Stimulated activated naive CD8-positive, alpha-beta T cell treated with anti-CD3 and anti-CD28 coated beads, Interleukin-15, Interleukin-2, amounts not matched to agents 100 ng/mL and 50 ng/mL, for 24 hours (primary cell): ENCODE data around the gene APBB2.
A peak's percentile ranks its signal among the peaks of the same experiment; 100 is the strongest.

Experiments used
- H3K27ac Mint-ChIP-seq: one replicate; pipeline ENCODE4 v1.8.0; 2021; ENCODE audit warnings: mild to moderate bottlenecking, mixed read lengths
- H3K27me3 Mint-ChIP-seq: one replicate; pipeline ENCODE4 v1.8.0; 2021; ENCODE audit warnings: mixed read lengths
- H3K36me3 Mint-ChIP-seq: one replicate; pipeline ENCODE4 v1.8.0; 2021; ENCODE audit warnings: low read depth, mixed read lengths
- H3K4me1 Mint-ChIP-seq: one replicate; pipeline ENCODE4 v1.8.0; 2021; ENCODE audit warnings: low read depth, mixed read lengths
- H3K4me3 Mint-ChIP-seq: one replicate; pipeline ENCODE4 v1.8.0; 2021; ENCODE audit warnings: mild to moderate bottlenecking, mixed read lengths
- H3K9me3 Mint-ChIP-seq: one replicate; pipeline ENCODE4 v1.8.0; 2021; ENCODE audit warnings: mixed read lengths

APBB2 gene

DNA sequence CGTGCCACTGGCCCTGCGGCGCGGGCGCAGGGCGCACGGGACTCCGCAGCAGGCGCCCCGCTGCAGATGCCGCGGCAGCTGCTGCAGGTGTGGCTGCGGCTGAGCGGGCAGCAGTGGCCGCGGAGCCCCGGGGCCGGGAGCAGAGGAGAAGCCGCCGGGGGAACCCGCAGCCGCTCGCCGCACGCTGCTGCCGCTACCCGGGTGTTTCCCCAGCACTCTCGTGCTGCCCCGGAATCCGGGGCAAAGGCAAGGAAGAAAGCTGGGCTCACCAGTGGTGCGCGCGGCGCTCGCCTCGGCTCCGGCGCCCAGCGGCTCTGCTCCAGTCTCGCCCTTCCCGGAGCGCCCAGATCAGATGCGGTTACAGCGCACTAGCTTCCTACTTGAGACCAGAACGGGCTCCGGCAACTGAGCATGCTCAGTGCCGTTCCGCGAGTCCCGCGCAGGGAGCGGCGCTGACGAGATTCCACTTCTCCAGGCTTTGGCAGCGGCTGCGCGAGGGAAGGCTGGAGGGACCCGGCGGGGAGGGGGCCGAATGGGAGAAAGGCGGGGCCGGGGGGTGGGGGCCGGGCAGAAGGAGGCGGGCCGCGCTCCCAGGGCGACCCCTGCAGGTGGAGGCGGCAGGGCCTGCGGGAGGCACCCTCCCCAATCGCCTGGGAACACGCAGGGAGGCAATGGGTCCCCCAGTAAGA, at the start of gene APBB2:
TSS of gene APBB2 (minus strand) at position 407 of the 689 bp plus-strand sequence. CDS start 181,288 bp downstream, outside the sequence.
- Mint-ChIP-seq H3K4me3 (peak within 1 kb of the TSS; percentile 77), H3K27me3 (peaks cover 70% of the 10 kb centered on the region), H3K27ac (no peak within 1 kb of the TSS), H3K9me3 (no peaks in the 10 kb centered on the region), H3K4me1 (peaks cover 27% of the 10 kb centered on the region), H3K36me3 (no peaks in the 10 kb centered on the region)

DNA sequence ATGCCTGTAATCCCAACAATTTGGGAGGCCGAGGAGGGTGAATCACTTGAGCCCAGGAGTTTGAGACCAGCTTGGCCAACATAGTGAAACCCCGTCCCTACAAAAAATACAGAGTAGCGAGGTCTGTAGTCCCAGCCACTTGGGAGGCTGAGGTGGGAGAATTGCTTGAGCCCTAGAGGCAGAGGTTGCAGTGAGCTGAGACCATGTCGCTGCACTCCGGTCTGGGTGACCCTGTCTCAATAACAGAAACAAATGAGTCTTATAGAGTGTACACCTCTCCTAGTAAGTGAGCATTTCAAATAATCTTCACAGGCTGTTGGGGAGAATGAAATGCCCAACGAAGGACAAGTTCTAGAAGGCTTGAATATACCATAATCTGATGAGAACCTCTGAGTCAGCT, 47.9 kb upstream of the APBB2 start:
- Mint-ChIP-seq H3K4me3 (no peak overlapping the region), H3K27me3 (peaks cover 19% of the 10 kb centered on the region), H3K27ac (no peak overlapping the region), H3K9me3 (no peaks in the 10 kb centered on the region), H3K4me1 (peaks cover 9% of the 10 kb centered on the region), H3K36me3 (no peaks in the 10 kb centered on the region)

DNA sequence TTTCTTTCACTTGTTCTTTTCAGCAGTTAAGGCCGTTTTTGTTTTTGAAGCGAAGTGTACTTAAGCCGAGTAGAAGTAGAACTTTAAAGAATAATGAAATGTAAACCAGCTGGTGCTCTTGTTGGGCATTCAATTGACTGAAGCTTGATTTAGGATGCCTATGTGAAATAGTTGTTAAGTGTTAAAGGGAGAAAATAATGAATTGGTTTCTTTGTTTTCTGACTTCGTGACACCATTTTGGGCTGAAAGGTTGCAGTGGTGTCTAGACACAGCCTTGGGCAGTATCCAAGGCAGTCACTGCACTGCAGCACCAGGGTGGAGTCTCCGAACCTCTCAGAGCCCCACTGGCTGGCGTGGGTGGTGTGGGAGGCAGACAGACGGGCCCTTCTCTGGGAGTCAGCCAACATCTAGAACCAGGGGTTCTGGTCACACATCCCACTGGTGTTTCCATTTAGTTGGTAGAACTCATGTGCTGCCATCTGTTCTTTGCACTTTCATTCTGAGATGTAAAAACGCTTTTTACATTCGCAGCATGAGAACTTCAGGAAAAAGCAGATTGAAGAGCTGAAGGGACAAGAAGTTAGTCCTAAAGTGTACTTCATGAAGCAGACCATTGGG, 45.9 kb upstream of the APBB2 start:
- H3K4me1 Mint-ChIP-seq = peaks cover 9% of the 10 kb centered on the region
- H3K36me3 Mint-ChIP-seq = no peaks in the 10 kb centered on the region
- H3K9me3 Mint-ChIP-seq = no peaks in the 10 kb centered on the region
- no peak overlapping the region for H3K27ac Mint-ChIP-seq
- no peak overlapping the region for H3K4me3 Mint-ChIP-seq
- H3K27me3 Mint-ChIP-seq = peaks cover 36% of the 10 kb centered on the region

DNA sequence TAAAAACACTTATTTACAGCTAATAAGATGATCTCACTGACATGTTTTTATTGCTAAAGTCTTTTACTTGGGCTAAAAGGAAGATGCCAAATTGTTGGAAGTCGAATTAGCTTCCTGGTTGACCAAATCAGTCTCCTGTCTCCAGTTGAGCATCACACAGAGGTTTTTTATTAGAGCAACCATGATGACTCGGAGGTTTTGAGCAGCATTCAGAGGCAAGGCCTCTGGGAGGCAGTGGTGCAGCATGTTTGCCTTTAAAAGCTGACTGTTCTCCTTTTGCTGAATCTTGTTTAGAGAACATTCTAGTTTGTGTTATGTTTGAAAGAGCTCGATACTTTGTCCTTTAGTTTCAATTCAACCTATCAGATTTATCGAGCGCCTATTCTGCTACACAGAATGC, 44.4 kb upstream of the APBB2 start:
- Mint-ChIP-seq H3K27me3 (peaks cover 43% of the 10 kb centered on the region), H3K27ac (no peak overlapping the region)

DNA sequence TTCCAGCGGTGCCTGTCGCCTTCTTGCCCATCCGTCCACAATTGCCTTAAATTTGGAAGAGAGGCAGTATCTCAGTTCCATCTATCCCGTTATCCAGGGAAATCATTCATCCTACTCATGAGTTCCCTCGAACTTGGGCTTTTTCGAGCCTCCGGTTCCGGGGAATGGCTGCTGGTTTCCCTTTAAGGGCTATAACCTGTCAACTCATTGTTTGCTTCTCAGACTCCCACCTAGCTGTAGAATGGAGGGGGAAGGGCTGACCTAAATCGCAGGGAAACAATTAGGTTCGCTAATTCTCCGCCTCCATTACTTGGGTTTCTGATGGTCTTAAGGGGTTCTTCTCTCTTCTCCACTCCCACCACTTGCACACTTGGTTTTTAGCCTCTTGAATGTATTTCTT, 43.6 kb upstream of the APBB2 start:
- Mint-ChIP-seq H3K9me3 (no peaks in the 10 kb centered on the region), H3K36me3 (no peaks in the 10 kb centered on the region), H3K4me3 (peak overlapping the region; percentile 71), H3K27me3 (peaks cover 49% of the 10 kb centered on the region), H3K4me1 (peaks cover 9% of the 10 kb centered on the region), H3K27ac (no peak overlapping the region)

More for the DNA sequence above, 44.4 kb upstream of the APBB2 start:
- peaks cover 9% of the 10 kb centered on the region for H3K4me1 Mint-ChIP-seq
- H3K9me3 Mint-ChIP-seq = no peaks in the 10 kb centered on the region
- no peak overlapping the region for H3K4me3 Mint-ChIP-seq
- no peaks in the 10 kb centered on the region for H3K36me3 Mint-ChIP-seq

DNA sequence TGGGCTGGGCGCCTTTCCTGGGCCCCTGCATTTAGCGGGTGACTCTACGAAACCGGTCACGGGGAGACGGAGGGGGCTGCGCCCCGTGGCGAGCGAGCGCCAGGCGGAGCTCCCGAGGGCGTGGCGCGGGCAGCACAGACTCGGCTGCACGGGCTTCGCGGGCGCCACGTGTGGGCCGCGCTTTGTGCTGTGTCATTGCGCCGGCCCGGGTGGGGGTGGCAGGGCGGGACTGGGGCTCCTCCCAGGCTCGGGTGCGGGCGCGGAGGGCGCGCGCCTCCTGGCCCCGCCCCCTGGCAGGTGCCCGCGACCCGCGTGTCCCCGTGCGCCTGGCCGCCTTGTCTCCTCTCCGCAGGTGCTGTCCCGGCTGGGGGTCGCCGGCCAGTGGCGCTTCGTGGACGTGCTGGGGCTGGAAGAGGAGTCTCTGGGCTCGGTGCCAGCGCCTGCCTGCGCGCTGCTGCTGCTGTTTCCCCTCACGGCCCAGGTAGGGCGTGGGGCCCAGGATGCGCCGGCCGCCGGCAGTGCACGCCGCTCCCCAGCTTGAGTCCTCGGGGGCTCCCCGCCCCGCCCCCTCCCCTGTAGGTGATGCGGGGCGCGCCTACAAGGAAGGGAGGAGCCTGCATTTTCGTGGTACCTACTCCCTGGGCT, 43.0 kb upstream of the APBB2 start:
- Mint-ChIP-seq H3K36me3 (no peaks in the 10 kb centered on the region), H3K27me3 (peaks cover 52% of the 10 kb centered on the region), H3K27ac (no peak overlapping the region), H3K9me3 (no peaks in the 10 kb centered on the region), H3K4me1 (peaks cover 9% of the 10 kb centered on the region), H3K4me3 (peak overlapping the region; percentile 71)

DNA sequence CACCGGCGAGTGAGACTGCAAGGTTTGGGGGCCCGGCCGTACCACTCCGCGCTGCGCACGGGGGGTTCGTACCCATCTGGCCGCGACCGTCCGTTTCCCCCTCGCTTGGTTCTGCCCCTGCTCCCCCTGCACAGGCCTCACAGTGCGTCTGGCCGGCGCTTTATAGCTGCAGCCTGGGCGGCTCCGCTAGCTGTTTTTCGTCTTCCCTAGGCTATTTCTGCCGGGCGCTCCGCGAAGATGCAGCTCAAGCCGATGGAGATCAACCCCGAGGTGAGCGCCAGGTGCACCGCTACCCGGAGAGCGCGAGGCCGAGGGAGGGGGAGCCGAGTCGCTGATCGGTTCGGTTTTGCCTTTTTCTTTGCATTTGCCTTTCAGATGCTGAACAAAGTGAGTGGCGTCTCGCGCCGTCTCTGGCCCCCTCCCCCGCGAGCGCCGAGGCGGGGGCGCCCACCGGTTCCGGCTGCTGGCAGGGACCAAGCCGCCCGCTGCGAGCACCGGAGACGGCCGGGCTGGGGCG, 42.5 kb upstream of the APBB2 start, which contains the start of gene UCHL1:
TSS of gene UCHL1 (plus strand) at position 189 of the 517 bp plus-strand sequence. CDS start at position 238, 49 bp downstream.
- peaks cover 3% of the 10 kb centered on the region for H3K9me3 Mint-ChIP-seq
- no peaks in the 10 kb centered on the region for H3K36me3 Mint-ChIP-seq
- no peak within 1 kb of the TSS for H3K27ac Mint-ChIP-seq
- peaks cover 58% of the 10 kb centered on the region for H3K27me3 Mint-ChIP-seq
- peaks cover 9% of the 10 kb centered on the region for H3K4me1 Mint-ChIP-seq
- H3K4me3 Mint-ChIP-seq = peak within 1 kb of the TSS; percentile 71

DNA sequence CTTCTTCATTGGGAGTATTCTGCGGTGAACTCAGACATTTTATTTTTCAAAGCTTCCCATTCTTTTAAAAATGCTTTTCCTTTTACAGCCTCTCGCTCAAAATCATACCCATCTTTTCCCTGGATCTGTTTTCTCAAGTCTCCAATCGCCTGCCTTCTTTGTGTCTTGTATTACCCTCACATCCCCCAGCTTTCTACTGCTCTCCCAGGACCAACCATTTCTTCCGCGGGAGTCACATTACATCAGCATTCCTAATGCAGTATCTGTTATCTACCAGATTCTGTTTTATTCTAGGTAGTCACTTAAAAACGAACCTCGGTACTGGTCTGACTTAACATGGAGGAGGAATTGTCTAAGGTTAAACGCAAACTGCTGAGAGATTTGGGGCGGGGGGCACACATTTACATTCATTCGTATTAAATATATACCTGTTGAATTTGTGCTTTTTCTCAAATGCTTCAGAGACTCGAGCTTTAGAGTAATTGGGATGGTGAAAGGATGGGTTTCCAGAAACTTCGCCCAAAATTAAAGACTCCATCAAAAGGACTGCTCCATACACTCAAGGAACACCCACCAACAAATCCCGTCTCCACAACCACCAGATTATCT, 41.9 kb upstream of the APBB2 start:
- Mint-ChIP-seq H3K4me3 (no peak overlapping the region), H3K27ac (no peak overlapping the region), H3K27me3 (peaks cover 59% of the 10 kb centered on the region), H3K9me3 (peaks cover 3% of the 10 kb centered on the region), H3K4me1 (peaks cover 9% of the 10 kb centered on the region), H3K36me3 (no peaks in the 10 kb centered on the region)

DNA sequence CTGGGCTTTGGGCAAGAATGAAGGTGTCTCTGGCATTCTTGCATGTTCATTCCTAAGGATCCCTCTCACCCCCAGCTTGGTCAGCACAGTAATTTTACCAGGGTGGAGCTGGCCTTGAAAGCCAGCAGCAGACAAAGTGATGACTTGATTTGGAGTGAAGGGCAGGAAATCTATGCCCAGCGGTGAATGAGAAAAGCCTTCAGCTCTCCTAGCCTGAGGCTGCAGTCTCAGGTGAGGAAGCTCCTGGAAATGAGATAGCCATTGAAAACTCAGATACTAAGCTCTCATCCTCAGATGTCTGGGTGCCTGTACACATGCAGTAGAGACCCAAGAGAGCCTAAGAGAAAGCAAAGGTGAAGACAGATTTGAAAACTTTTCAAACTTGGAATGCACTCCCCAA, 31.6 kb upstream of the APBB2 start:
- no peaks in the 10 kb centered on the region for H3K36me3 Mint-ChIP-seq
- H3K9me3 Mint-ChIP-seq = peaks cover 4% of the 10 kb centered on the region
- no peaks in the 10 kb centered on the region for H3K4me1 Mint-ChIP-seq
- no peak overlapping the region for H3K27ac Mint-ChIP-seq
- H3K4me3 Mint-ChIP-seq = no peak overlapping the region
- H3K27me3 Mint-ChIP-seq = peaks cover 14% of the 10 kb centered on the region

DNA sequence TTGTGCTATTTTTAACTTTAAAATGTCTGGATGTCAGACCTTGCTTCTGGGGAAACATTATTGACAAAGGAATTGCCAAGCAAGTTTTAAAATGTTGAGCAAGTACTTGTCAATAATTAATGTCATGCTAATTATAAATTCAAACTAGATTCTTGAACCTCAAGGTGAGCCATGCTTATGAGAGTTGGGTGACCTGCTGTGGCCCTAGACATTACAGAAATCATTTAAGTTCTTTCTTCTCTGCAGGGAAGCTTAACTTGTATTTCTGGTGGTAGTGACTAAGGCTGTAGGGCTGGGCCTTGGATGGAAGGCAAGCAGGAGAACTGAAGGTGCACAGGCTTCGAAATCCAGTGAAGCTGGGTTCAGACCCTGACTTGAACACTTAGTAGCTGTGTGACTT, 27.6 kb upstream of the APBB2 start:
- Mint-ChIP-seq H3K27ac (no peak overlapping the region), H3K9me3 (no peaks in the 10 kb centered on the region), H3K36me3 (no peaks in the 10 kb centered on the region), H3K4me3 (no peak overlapping the region), H3K4me1 (no peaks in the 10 kb centered on the region), H3K27me3 (peaks cover 10% of the 10 kb centered on the region)

DNA sequence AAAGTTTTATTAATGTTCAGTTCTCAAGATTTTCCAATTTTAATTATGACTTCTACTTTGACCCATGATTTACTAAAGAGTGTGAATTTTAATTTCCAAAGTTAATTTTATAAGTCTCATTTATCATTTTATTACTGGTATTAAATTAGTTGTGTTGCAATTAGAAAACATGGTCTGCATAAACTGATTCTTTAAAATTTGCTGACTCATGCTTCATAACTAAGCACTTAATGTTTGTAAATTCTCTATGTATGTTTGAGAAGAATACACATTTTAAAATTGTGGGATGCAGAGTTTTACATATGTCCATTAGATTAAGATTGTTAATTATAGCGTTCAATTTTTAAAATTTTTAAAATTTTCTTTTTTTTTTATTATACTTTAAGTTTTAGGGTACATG, 22.2 kb upstream of the APBB2 start:
- no peak overlapping the region for H3K27ac Mint-ChIP-seq
- no peaks in the 10 kb centered on the region for H3K27me3 Mint-ChIP-seq
- no peaks in the 10 kb centered on the region for H3K36me3 Mint-ChIP-seq
- no peaks in the 10 kb centered on the region for H3K4me1 Mint-ChIP-seq
- H3K4me3 Mint-ChIP-seq = no peak overlapping the region
- H3K9me3 Mint-ChIP-seq = no peaks in the 10 kb centered on the region

DNA sequence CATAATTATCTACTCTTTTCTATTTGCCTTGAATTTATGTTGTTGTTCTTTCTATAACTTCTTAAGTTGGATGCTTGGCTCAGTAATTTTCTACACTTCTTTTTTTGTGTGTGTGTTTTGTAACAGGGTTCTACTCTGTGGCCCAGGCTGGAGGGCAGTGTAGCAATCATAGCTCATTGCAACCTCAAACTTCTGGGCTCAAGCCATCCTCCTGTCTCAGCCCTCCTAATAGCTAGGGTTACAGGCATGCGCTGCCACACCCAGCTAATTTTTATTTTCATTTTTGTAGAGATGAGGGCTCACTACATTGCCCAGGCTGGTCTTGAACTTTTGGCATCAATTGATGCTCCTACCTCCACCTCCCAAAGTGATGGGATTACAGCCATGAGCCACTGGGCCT, 21.7 kb upstream of the APBB2 start:
- Mint-ChIP-seq H3K4me1 (no peaks in the 10 kb centered on the region), H3K4me3 (no peak overlapping the region), H3K27me3 (peaks cover 3% of the 10 kb centered on the region), H3K9me3 (no peaks in the 10 kb centered on the region), H3K27ac (no peak overlapping the region), H3K36me3 (no peaks in the 10 kb centered on the region)

DNA sequence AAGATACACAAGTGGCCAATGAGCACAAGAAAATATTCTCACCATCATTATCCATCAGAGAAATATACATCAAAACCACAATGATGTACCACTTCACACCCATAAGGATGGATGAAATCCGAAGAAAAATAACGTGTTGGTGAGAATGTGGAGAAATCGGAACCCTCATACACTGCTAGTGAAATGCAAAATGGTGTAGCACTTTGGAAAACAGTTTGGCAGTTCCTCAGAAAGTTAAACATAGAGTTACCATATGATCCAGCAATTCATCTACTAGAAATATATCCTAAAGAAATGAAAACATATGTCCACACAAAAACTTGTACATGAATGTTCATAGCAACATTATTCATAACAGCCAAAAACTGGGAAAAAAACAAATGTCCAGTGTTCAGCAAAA, 18.5 kb upstream of the APBB2 start:
- no peaks in the 10 kb centered on the region for H3K36me3 Mint-ChIP-seq
- H3K27ac Mint-ChIP-seq = no peak overlapping the region
- H3K27me3 Mint-ChIP-seq = peaks cover 15% of the 10 kb centered on the region
- H3K4me3 Mint-ChIP-seq = no peak overlapping the region
- H3K4me1 Mint-ChIP-seq = no peaks in the 10 kb centered on the region
- no peaks in the 10 kb centered on the region for H3K9me3 Mint-ChIP-seq

DNA sequence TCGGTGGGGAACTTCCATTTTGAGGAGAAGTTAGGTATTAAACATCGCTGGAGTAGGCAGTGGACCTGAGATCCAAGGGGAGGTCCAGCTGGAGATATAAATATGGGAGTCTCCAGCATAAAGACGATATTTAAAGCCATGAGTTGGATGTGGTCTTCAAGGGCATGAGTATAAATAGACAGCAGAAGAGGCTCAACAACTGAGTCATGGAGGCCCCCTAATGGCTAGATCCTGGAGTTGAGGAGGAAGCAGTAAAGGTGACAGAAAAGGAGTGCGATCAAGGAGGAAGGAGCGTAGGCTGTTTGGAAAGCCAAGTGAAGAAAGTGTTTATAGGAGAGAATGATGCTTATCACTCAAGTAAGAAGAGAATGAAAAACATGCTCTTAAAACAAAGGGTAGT, 18.1 kb upstream of the APBB2 start:
- Mint-ChIP-seq H3K36me3 (no peaks in the 10 kb centered on the region), H3K27me3 (peaks cover 19% of the 10 kb centered on the region), H3K27ac (no peak overlapping the region), H3K4me1 (no peaks in the 10 kb centered on the region), H3K4me3 (no peak overlapping the region), H3K9me3 (no peaks in the 10 kb centered on the region)

DNA sequence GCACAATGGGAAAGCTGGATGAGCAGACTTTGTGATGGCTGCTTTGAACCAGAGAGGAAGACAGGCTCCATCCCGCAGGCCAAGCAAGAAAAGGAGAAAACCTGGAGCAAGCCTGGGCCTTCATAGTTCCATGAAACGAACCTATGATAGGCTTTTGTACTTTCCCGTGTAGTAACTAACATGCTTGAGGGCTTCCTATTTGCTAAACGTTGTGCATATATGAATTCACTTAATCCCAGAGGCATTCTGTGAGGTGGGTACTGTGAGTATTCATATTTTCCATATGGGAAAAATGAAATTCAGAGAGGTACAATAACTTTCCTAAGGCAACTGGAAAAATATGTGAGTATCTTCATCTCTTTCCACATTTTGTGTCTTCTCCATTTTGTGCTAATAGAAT, 13.6 kb upstream of the APBB2 start:
- H3K4me1 Mint-ChIP-seq = no peaks in the 10 kb centered on the region
- H3K4me3 Mint-ChIP-seq = no peak overlapping the region
- H3K27me3 Mint-ChIP-seq = peaks cover 28% of the 10 kb centered on the region
- H3K36me3 Mint-ChIP-seq = no peaks in the 10 kb centered on the region
- no peak overlapping the region for H3K27ac Mint-ChIP-seq
- H3K9me3 Mint-ChIP-seq = no peaks in the 10 kb centered on the region
